CD4-positive, alpha-beta T cell treated with Interferon gamma for 1 hour (primary cell): ENCODE measurements around the gene MAPKAPK3.
A peak's percentile ranks its signal among the peaks of the same experiment; 100 is the strongest.

ENCODE experiments used
- DNase-seq: peaks from one replicate; pipeline ENCODE4 v3.0.0-alpha.2; 2020

Gene MAPKAPK3

DNA sequence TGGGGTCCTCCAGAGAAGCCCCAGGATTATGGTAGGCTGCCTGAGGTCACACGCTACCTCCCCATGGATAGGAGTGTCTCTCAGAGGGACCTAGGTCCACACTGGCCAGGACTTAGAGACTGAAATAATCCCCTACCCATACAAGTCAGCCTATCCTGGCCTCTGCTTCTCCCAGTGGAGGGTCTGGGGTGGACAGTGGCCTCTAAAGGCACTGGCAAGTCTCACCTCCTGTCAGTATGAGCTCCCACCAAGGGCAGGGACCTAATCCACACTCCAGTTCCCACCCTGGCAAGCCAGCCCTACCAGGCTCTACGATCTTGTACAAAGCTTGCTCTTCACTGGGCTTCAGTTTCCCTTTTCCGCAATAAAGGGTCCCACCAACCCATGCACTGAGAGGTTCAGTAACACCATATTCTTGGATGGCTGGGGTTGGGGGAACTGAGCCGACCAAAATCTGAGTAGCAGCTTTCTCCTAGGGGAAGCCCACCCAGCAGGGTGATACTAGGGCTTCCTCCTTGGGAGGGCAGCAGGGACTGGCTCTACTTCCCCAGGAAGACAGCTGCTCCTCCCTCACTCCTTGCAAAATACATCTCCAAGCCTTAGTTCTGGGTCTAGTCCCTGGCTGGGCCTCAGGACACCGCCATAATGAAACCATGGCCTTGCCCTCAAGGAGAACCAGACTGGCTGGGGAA, 7.7 kb upstream of the MAPKAPK3 start:
- no peak for DNase-seq

DNA sequence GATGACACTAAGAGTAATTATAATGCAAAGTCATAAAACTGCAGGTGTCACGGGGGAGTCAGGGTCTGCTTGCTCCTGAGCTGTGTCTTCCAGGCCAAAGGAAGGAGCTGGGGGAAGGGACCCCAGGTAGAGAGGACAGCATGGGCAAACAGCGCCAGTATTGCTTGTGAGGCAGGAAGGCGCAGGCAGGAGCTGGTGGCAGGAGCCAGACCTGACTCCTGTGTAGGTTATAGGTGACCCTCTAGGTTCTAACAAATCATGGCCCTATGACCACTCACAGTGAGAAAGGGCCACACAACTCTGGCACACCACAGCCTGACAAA, 7.2 kb upstream of the MAPKAPK3 start:
- no peak for DNase-seq

DNA sequence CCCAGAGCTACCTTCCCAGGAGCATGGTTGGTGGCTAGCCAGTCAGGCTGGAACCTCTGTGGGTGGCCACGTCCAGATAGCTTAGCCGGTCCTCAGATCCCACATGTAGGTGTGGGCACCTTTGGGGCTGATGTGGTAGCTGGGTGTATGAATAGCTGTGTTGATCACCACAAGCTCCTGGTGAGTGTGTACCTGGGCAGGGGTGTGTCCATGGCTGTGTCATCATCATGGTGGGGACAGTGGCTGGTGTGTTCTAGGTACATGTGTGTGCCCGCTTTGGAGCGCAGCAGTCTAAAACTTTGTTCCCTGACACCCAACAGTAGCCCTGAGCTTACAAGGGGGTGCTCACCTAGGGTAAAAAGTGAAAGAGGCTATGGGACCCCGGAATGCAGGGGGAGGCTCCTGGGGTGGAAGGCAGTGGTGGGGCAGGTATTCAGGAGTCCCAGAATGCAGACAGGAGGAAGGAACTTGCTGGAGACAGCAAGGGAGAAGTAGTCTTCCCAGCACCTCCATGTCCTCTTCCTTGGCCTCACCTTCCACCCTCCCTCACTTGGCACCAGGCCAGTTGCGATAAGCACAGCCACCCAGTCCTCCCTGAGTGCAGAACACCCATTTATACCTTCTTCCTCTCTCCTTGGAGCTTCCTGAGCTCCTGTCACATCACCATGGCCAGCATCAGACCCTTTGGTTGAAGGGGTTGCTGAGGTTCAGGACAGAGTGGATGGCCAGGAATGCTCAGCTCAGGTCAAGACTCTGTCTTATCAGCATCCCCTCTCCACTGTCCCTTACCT, 6.6 kb upstream of the MAPKAPK3 start:
- DNase-seq = no peak

DNA sequence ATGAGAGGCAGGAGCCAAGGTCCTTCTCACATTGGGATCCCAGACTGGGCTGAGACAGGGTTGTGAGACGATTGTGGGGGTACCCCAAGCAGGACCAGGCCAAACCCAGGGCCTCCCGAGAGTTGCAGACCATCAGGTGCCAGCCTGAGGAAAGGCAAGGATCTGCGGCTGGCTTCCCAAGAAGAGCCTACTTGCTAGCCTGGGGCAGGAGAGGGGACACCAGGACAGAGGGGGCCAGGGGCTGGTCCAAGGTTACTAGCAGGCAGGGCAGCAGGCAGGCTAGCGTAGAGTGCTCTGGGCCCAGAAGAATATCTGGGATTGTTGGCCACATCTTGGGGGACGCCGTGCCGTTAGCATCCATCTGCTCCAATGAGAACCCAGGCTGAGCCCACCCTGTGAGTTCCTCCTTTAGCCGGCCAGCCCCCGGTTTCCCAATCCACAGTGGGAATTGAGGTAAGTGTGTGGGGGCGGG, 5.9 kb upstream of the MAPKAPK3 start:
- DNase-seq = no peak

DNA sequence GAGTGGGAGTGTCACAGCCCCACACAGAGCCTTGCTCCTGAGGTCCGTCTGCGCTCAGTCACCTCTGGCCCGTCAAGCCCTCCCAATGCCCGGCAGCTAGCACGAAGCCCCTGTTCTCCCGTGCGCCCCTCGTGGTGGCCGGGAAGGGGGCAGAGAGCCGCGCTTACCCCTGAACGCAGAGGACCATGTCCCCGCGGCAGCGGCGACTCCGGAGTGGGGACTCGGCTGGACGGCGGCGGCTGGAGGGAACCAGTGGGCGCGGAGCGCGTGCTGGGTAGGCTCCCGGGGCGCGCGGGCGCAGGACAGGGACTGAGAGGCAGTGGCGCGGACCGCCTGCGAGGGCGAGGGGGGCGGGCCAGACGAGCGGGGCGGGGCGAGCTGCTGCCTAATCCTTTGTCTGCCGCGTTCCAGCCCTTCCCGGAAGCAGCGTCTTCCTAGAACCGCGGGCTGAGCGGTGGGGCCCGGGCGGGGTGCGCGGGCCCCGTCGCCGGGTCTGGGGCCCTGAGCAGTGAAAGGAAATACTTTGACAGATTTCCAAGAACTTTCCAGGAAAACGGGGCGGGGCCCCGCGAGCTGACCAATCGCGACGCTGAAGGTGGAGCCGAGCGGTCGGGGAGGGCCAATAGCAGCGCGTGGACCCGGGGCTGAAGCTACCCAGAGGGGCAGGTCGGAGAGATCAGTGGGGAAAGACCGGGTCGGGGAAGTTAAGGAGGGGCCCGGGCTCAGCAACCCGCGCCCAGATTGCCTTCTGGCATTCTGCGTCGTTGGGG, 5.3 kb upstream of the MAPKAPK3 start, which contains the start of gene CISH:
CISH (minus strand) TSS at position 311 of the 770 bp plus-strand sequence; CDS start at position 187, 124 bp downstream.
- DNase-seq = peak; percentile 94

DNA sequence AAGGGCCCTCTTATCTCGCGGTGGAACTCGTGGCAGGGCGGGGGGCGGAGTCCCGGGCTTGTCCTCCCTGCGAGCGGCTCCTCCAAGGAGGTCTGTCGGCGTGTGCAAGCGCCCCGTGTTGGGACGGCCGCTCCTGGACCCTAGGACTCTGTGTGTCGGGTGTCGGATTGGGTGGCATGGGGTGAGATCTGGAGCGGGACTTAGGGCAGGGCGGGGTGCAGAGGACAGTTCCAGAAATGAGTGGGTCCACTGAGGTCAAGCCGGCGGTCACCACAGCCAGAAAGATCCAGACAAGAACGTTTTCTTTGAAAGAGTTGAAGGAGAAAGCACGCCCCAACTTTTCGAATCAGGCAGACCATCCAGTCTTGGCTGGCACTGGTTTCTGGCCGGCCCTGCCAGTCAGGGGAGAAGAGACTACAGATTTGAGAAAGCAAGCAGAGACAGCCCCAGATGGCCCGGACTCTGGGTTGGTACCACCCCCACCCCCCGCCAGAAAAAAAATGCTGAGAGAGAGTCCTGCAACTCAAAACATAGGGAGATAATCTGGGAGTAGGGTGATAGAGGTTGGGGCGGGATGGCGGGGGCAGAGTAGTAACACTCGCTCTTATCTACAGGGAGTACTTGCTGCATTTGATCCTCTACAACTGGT, 4.6 kb upstream of the MAPKAPK3 start:
- no peak for DNase-seq

DNA sequence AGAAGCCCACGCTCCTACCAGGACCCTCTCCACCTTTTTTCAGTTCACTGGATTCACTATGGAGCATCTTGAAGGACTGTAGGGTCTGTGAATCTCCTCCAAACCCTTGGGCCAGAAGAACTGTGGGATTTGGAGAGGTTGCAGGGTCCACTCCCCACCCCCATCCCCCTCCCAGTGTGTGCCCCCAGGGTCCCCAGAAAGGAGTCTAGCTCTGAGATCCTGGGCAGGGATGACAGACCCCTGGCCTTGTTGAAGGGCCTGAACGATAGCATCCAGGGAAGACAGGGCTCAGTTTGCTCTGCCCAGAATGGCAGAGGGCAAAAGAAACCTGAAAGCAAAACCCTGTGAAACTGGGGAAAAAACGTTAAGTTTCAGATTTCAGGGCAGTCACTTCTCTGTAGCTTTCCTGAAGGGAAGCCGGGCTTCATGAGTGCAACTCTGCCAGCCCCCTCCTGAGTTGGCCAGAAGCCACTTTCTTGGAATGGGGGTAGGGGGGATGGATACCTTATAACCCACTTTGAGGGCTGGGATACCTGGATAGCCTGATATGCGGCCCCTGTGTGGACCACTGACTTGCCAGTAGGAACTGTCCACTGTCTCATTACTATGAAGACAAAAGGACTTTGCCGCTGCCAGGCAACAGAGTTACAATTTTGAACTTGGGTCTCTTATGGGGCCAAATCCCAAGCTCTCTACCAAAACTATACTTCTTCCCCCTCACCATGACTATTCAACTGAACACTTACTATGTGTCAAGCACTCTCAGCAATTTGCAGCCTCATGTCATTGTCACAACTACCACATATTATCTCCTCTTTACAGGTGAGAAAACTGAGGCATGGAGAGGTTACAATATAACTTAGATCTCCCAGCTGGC, 3.7 kb upstream of the MAPKAPK3 start:
- DNase-seq = no peak

DNA sequence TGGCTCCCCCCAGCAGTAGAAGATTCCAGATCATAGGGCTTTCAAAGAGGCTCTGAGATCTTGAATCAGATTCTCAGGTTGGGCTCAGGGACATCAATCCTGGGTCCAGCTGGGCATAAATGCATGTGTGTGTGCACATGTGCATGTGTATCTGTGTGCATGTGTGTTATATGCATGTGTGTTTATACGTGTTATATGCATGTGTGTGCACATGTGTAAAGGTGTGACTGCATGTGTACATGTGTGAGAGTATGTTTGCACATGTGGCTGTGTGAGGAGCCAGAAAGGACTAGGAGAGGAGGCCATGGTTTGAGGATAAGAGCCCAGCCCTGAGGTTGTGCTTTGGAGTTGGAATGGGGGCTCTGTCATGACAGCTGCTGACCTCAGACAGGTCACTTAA, 1.8 kb upstream of the MAPKAPK3 start:
- DNase-seq = no peak

DNA sequence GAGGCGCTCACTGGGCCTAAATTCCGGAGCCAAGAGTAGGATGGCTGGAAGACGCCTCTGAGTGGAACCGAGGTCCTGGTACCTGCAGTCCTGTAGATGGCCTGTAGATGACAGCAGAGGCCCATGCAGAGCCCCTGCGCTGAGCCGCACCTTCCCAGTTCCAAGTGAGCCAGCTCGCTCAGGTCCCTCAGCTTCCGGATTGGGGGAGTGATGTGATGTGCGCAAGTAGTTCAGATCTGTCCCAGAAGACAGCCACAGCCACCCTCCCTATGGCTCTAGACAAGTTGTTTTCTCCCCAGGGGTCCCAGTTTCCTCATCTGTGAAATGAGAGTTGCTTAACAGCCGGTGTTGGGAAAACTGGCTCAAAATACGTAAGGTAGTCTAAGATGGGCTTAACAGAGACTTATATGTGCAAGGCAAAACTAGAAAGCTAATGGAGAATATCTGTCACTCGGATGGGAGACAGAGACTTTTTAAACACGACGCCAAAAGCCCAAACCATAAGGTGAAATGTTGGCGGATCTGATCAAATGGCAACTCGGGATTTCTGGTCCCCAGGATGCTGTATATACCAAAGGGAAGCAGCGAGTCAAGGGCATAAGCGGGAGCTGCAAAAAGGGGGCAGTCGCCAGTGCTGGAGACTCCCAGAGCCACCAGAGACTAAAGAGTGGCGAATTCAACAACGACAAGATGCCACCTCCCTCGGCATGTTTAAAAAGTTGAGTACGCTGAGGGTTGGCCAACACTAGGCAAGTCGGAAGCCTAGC, 765 bp upstream of the MAPKAPK3 start:
- DNase-seq = peak; percentile 82

DNA sequence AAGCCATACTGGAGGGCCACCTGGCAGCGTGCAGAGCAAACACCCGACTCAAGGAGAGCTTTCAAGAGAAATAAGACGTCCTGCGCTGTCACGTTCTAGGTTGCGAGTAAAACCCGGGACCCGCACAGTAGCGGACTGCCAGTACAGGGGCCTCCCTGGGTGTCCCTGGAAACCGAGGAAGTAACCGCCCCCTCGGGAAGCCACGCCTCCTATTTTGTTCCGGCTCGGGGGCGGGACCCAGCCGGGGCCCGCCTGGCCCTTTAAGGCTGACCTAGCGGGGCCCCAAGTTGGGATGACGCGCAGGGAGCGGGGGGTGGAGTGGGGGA, 218 bp upstream of the MAPKAPK3 start:
- peak; percentile 94 for DNase-seq

DNA sequence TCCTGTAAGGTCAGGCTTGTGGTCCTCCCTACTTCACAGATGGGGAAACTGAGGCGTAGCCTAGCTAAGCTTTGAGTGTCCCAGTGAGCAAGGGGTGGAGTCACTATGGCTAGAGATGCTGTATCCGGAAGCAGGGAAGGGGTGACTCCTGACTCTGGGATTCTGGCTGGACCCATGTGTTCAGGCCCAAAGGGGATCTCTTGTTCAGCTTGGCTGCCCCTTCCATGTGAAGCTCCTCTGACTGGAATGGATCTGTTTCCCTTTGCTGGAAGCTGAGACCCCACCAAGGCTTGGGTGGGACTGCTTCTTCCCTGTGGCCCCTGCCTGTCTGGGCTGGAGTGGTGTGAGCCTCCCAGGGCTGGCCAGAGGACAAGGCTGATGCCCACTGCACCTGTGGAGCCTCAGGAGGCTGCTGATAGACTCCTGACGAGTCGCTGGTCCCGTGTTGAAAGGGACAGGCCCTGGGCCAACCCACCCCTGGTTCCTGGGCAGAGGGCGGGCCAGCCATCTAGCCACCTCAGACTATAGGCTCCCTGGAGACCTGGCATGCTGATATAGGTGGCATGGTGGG, 1.0 kb downstream of the MAPKAPK3 start:
- DNase-seq = no peak

DNA sequence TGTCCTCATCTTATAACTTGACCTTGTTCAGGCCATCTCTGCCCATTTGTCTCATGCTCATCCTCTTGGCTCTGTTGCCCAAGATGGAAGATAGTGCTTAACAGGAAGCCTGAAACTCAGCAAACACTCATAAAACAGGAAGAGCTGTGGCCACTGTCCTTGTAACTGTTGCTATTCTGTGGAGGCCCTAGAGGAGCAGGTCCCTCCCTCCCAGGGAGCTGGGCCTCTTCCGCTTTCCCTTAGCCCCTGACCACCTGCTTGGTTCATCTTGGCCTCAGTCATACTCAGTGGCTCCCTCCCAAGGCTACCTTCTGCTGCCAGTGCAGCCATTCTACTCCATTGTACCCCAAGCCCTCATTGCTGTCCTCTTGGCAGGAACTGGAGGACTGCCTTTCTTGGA, 3.5 kb downstream of the MAPKAPK3 start:
- peak; percentile 67 for DNase-seq

DNA sequence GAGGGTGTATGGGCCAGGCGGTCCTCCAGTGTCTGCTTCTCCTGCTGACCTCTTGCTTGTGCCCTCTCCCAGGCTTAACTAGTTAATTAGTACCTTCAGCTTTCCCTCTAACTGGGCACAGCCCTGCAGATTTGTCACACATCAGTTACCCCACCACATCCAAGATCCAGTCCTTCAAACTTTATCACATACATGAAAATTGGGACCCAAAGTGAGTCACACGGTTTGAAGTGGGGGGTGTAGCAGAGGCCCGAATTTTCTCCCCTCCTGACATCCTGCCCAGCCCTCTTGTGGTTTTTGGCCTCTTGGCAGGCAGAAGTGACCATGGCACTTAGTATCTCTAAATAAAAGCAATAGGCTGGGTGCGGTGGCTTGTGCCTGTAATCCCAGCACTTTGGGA, 3.9 kb downstream of the MAPKAPK3 start:
- no peak for DNase-seq

DNA sequence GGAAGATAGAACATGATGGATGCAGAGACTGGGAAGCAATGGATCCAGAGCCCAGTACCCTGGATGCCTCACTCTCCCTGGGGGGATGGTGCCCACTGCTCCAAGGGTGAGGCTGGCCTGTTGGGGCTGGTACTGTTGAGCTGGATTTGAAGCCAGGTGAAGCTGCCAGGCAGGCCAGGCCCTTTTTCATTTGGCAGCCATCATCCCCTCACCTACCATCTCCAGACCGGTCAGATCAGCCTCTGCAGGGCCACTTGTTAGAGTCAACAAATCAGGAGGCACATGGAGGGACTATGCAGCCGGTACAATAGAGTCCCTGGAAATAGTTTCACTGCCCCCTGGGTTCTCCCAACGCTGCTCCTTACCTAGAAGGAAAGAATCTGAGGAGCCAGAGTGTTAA, 5.9 kb downstream of the MAPKAPK3 start:
- no peak for DNase-seq

DNA sequence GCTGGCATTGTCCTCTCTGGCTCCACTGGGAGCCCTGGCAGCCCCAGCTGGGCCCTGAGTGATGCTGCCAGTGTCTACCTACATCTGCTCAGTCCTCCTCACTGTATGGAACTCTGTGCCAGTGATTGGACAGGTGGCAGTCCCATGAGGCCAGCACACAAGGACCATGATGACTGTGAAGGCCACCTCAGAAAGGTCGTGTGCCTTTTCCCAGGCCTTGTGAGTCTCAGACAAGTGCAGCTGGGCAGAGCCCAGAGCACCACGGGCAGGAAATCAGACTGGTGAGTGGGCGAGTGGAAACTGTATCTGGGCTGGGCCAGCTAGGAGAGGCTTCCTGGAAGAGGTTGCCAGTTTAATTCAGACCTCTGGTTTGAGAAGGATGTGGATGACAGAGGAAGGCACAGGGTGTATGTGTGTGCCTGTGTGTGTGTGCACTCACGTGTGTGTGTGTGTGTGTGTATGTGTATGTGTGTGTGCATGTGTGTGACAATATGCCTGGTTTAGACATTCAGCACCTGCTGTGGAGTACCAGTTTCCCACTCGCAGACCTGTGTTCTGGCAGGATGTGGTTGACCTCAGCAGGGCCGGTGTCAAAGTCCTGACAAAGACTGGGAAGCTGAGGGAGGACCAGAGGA, 7.0 kb downstream of the MAPKAPK3 start:
- no peak for DNase-seq

DNA sequence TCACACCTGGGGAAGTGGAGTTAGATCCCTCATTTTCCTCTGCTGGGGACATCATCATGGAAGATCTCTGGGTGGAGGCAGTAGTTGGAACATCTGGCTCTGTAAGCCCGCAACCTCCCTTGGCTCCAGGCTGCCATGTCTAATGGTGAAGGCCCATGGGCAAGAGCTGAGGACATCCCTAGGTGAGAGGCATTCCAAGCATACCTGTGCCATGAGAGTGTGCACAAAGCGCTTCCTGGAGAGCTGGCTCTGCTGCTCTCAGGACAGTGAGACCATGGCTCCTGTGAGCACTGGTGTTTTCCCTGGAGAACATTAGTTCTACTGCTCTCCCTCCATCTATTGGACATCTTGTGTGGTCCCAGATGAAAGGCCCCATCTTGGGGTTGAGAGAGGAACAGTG, 7.7 kb downstream of the MAPKAPK3 start:
- no peak for DNase-seq

DNA sequence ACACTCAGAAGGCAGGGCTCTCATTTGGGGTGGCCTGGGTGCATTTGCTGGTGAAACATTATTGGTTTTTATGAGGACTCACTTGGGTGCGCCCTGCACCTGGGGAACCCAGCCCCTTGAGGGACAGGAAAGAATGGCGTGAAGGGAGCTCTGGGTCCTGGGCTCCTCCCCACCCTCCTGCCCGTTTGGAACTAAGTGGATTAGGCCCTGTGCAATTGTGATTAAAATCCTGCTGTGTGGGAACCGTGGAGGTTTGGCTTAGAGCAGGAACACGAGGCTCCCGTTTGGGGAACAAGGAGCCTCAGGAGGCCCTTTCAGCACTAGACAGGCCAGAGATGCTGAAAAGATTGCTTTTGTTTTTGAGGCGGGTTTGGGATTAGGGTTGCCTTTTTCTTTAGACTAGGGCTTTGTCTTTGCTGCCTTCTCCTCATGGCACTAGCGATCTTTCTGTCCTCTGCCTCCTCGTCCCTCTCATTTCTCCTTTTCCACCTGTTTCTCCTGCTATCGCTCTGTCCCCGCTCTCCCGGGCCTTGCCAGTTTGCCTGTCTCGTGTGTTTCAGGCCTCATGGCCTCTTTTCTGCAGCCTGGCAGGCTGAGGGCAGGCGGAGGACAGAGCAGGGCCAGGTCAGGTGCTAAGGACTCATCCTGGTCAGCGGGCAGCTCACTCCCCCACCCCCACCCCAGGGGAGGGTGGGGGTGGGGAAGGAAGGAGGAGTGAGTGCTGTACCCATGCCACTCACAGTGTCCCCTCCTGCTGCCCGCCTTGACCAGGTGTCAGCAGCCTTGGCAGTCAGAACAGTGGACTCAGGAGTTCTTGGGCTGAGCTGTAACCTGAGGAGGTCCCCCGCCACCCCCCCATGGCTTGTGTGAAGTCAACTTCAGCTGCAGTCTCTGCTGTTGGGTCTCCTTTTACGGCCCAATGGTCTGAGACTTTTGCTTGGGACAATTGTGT, 8.6 kb downstream of the MAPKAPK3 start:
- no peak for DNase-seq

DNA sequence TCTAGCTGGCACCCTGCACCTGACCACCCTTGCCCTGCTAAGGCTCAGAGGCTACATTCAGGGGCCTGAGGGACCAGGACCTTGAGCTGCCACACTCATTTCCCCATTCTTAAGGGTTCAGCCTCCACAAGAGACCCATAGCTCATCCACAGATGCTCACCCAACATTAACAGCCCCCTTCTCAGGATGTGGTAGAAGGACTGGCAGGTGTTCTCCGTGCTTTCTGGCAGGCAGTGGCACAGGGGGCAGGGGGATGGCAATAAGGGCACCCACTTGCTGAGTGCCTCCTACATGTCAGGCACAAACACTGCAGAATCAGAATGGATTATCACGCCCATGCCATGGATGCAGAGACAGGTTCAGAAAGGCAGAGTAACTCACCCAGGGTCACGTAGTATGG, 9.4 kb downstream of the MAPKAPK3 start:
- no peak for DNase-seq

DNA sequence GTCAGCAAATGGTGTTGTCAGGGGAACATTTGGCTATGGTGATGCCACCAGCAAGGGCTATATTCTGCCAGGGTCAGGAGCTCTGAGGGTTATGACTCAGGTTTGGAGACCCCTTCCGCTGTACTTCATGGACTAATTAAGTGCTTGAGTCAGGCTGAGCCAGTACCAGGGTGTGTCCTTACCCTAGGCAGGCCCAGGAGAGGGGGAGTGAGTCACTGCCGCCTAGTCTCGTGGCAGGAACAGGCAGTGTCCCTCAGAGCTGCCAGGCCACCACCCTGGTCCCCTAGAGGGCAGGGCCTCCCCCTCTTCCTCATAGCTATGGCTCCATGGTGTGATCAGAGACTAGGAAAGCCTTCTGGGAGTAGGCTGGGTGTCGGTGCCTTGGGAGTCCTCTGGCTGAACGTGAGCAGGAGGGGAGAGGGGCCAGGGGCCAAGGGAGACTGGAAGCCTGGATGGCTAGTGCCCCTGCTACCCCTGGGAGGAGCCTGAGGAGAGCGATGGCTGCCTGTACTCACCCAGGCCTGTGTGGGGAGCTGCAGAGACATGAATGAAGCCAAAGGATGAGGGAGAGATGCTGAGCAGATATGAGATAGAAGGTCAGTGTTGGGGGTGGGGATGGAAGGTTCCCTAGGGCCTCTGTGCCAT, 10.6 kb downstream of the MAPKAPK3 start:
- peak; percentile 79 for DNase-seq
